ENCODE data around the gene CCT7. TPM values are rescaled to one million over a fixed set of nuclear protein-coding genes. Genes with fewer than 3 reads are reported as not detected.
A peak's percentile ranks its signal among the peaks of the same experiment; 100 is the strongest.

CCT7 gene
- total and polyA plus RNA-seq, 12 donors: 120 to 581 (median 294) TPM

DNA sequence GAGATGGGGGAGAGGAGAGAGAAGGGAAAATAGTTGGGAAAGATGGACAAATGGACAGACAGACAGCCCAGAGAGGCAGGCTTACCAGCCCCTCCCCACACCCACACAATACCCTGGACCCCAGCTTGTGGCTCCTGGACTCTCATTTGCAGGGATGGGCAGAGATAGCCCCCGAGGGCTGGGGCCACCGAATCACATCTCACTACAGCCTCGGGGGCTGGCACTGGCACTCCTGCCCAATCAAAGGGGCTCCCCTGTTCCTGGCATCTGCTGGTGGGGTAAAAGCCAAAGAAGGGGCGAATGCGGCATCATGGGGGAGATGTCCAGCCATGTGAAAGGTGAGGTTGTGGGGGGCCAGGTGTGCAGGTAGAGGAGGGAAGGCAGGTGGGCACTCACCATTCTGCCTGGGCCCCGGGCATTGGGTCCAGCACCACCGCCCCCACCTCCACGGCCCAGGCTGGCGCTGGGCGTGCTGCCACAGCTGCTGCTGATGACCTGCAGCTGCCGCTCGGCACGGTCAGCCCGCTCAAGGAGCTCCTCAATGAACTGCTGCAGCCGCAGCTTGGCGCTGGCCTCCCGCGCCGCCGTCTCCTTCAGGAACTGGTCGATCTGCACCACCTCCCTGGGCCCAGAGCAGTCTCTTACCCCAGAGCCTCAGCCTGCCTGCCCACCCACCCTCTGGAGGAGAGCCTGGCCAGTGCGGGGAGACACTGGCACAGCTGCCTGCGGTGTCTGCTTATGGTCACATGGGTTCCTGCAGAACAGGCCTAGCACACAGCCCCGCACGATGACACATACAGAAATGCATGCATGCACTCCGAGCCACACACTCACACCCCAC, 32.2 kb downstream of the CCT7 start:
- no peak overlapping the region for H3K27ac ChIP-seq
- DNase-seq: no peak
- intact Hi-C loops (cut with DNase I): no loop called here
- TF ChIP-seq POLR2A (IDR thresholded peaks at IDR 0.05): no peak
- TF ChIP-seq, protein P1, sequence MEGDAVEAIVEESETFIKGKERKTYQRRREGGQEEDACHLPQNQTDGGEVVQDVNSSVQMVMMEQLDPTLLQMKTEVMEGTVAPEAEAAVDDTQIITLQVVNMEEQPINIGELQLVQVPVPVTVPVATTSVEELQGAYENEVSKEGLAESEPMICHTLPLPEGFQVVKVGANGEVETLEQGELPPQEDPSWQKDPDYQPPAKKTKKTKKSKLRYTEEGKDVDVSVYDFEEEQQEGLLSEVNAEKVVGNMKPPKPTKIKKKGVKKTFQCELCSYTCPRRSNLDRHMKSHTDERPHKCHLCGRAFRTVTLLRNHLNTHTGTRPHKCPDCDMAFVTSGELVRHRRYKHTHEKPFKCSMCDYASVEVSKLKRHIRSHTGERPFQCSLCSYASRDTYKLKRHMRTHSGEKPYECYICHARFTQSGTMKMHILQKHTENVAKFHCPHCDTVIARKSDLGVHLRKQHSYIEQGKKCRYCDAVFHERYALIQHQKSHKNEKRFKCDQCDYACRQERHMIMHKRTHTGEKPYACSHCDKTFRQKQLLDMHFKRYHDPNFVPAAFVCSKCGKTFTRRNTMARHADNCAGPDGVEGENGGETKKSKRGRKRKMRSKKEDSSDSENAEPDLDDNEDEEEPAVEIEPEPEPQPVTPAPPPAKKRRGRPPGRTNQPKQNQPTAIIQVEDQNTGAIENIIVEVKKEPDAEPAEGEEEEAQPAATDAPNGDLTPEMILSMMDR (IDR thresholded peaks at IDR 0.05): no peak
- no peak overlapping the region for H3K4me3 ChIP-seq
- no peaks in the 10 kb centered on the region for H3K4me1 ChIP-seq (replicated peaks in 1 of 2)
- H3K9me3 ChIP-seq (replicated peaks in 1 of 3): no peaks in the 10 kb centered on the region
- peaks cover 14% of the 10 kb centered on the region for H3K27me3 ChIP-seq
- H3K36me3 ChIP-seq (replicated peaks in 1 of 2): no peaks in the 10 kb centered on the region
- whole genome bisulfite sequencing, 4 donors: 83 to 95% (median 91%) methylated on average over 10 to 26 of the region's 26 CpGs

DNA sequence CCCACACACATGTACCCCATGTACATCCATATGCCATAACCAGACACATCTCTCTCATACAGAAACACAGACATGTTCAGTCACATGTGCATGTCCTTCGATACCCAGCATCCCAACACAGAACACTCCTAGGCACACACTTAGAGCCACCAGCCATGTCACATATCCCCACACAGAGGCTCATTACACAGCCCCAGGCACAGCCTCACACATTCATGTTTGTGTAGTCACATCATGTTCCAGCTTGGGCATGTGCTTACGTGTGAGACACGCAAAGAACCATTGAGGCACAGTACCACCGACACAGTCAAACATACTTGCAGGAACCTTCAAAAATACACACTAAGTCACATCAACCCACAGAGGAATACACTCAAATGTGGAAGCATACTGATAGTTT, 32.9 kb downstream of the CCT7 start:
- no peak for DNase-seq
- Histone ChIP-seq H3K36me3 (replicated peaks in 1 of 2) (no peaks in the 10 kb centered on the region), H3K4me1 (replicated peaks in 1 of 2) (no peaks in the 10 kb centered on the region), H3K27me3 (peaks cover 14% of the 10 kb centered on the region), H3K27ac (no peak overlapping the region), H3K4me3 (no peak overlapping the region), H3K9me3 (replicated peaks in 1 of 3) (no peaks in the 10 kb centered on the region)
- intact Hi-C loops (cut with DNase I): no loop called here
- TF ChIP-seq, protein P1 (IDR thresholded peaks at IDR 0.05): no peak
- TF ChIP-seq POLR2A (IDR thresholded peaks at IDR 0.05): no peak
- WGBS, 4 donors: 88 to 95% (median 90%) methylated on average over 4 of the region's 4 CpGs

DNA sequence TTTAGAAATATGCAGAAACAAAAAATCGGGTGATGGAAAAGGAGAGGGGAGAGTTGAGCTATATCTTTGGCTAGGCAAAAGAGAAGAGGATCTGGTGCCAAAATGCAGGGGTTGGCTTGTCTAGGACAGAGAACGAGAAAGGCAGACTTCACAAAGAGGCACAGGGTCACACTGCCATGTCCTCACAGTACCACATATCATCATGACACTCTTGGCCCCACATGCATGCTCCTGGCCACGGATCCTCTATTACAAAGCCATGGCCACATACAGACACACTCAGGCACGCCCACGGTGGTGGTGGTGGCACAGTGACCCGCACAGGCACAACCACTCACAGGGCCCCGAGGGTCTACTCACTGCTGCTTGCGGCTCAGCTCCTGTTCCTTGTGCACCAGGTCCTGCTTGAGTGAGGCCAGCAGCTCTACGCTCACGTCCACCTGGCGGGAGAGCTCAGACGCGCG, 34.3 kb downstream of the CCT7 start:
- no peak overlapping the region for H3K4me3 ChIP-seq
- DNase-seq: no peak
- H3K27me3 ChIP-seq: peaks cover 14% of the 10 kb centered on the region
- H3K27ac ChIP-seq: no peak overlapping the region
- TF ChIP-seq POLR2A (IDR thresholded peaks at IDR 0.05): no peak
- TF ChIP-seq, protein P1 (IDR thresholded peaks at IDR 0.05): no peak
- H3K4me1 ChIP-seq (replicated peaks in 1 of 2): no peaks in the 10 kb centered on the region
- 66 to 78% (median 71%) methylated on average over 10 to 14 of the region's 14 CpGs for WGBS, 4 donors
- no peaks in the 10 kb centered on the region for H3K9me3 ChIP-seq (replicated peaks in 1 of 3)
- H3K36me3 ChIP-seq (replicated peaks in 1 of 2): no peaks in the 10 kb centered on the region
- intact Hi-C loops (cut with DNase I): no loop called here

DNA sequence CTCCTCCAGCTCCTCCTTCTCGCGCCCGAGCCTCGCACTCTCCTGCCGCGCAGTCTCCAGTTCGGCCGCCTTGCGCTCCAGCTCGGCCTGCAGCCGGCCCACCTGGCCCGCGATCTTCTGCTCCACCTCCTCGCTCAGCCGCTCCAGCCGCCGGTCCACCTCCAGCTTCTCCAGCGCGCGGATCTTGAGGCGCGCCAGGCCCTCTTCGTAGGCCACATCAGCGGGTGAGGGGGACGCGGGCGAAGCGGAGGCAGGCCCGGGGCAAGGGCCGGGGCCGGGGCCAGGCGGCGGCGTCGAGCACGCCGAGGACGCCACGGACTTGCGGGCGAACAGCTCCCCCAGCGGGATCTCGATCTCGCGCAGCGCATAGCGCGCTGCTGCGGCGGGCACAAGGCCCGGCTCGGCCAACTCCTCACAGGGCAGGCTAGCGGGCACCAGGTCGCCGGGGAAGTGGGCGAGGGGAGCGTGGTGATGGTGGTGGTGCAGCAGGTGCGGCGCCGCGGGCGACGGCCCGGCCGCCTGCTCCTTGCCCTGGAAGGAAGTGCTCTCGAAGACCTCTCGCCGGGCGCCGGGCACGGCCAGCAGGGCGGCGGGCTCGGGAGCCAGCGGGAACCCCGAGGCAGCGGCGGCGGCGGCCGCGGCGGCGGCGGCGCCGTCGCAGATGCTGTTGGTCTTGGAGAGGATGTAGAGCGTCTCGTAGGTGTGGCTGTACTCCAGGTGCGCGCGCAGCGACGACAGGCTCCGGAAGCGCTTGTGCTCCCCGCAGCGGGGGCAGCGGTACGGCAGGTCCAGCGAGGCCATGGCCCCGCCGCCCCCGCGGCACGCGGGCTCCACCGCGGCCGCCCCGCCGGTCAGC, 35.0 kb downstream of the CCT7 start:
- Histone ChIP-seq H3K36me3 (replicated peaks in 1 of 2) (no peaks in the 10 kb centered on the region), H3K4me1 (replicated peaks in 1 of 2) (no peaks in the 10 kb centered on the region), H3K4me3 (no peak overlapping the region), H3K27ac (peak overlapping the region in 1 of 5 donors; percentile 8), H3K9me3 (replicated peaks in 1 of 3) (no peaks in the 10 kb centered on the region), H3K27me3 (peaks cover 14% of the 10 kb centered on the region)
- WGBS, 4 donors: 20 to 54% (median 36%) methylated on average over 29 to 113 of the region's 113 CpGs
- intact Hi-C loops (cut with DNase I): no loop called here
- TF ChIP-seq, protein P1 (IDR thresholded peaks at IDR 0.05): no peak
- TF ChIP-seq POLR2A (IDR thresholded peaks at IDR 0.05): no peak
- DNase-seq: peak in 1 of 7 donors; percentile 77

All from adrenal gland (tissue), 12 donors.